PFSK-1 (cell line): ENCODE measurements around the gene MAGI1.

Source experiments
- FOXP2 ChIP-seq: optimal IDR thresholded peaks from 2 replicates; pipeline ENCODE3; 2011; ENCODE audit warnings: borderline replicate concordance, control low read depth, inconsistent platforms; ENCODE audit not compliant: insufficient read depth; ENCODE audit errors: extremely low read length, extremely low read depth
- POLR2AphosphoS5 ChIP-seq: IDR thresholded peaks from 2 replicates; pipeline ENCODE4 v1.6.1; 2012; ENCODE audit warnings: low read depth, mild to moderate bottlenecking, control low read depth, low read length, moderate library complexity
- SIN3A ChIP-seq: IDR thresholded peaks from 2 replicates; pipeline ENCODE4 v1.6.1; 2012; ENCODE audit warnings: mild to moderate bottlenecking, low read length, moderate library complexity, borderline replicate concordance; ENCODE audit not compliant: insufficient read depth
- TAF1 ChIP-seq: IDR thresholded peaks from 2 replicates; pipeline ENCODE4 v1.6.1; 2012; ENCODE audit warnings: low read length, control low read depth, borderline replicate concordance; ENCODE audit not compliant: insufficient read depth
- TF ChIP-seq, protein P1 (sequence below), 2 experiments: IDR thresholded peaks; 2 replicates each; pipeline versions ENCODE4 v1.6.1 to v1.8.0; 2011 to 2012; ENCODE audit warnings: low read depth in 2 of 2, low read length in 2 of 2, control low read depth in 1 of 2, inconsistent platforms in 1 of 2, mild to moderate bottlenecking in 1 of 2, moderate library complexity in 1 of 2; ENCODE audit not compliant: insufficient read depth in 1 of 2

Gene MAGI1

DNA sequence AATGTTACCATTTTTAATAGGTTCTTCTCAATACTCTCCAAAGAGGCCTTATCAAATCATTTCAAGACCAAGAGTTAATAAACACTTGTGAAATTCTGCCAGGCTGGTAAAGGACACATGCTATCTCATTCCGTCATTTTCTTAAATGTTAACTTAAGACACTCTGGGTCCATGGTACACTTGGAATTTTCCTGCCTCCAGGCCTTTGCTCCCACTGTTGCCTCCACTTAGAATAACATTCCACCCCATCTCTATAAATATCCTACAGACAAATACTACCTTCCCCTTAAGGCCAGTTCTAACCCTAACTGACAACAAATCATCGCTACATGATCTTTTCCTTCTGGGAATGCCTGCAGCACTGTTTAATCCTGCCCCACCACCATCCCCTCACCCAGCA lies 24.1 kb downstream of the MAGI1 start:
- TF ChIP-seq FOXP2 (no peak), SIN3A (no peak), POLR2AphosphoS5 (no peak), TAF1 (no peak)
- TF ChIP-seq, protein P1, sequence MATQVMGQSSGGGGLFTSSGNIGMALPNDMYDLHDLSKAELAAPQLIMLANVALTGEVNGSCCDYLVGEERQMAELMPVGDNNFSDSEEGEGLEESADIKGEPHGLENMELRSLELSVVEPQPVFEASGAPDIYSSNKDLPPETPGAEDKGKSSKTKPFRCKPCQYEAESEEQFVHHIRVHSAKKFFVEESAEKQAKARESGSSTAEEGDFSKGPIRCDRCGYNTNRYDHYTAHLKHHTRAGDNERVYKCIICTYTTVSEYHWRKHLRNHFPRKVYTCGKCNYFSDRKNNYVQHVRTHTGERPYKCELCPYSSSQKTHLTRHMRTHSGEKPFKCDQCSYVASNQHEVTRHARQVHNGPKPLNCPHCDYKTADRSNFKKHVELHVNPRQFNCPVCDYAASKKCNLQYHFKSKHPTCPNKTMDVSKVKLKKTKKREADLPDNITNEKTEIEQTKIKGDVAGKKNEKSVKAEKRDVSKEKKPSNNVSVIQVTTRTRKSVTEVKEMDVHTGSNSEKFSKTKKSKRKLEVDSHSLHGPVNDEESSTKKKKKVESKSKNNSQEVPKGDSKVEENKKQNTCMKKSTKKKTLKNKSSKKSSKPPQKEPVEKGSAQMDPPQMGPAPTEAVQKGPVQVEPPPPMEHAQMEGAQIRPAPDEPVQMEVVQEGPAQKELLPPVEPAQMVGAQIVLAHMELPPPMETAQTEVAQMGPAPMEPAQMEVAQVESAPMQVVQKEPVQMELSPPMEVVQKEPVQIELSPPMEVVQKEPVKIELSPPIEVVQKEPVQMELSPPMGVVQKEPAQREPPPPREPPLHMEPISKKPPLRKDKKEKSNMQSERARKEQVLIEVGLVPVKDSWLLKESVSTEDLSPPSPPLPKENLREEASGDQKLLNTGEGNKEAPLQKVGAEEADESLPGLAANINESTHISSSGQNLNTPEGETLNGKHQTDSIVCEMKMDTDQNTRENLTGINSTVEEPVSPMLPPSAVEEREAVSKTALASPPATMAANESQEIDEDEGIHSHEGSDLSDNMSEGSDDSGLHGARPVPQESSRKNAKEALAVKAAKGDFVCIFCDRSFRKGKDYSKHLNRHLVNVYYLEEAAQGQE (IDR thresholded peaks at IDR 0.05; ENCODE audit: insufficient read depth in 1 of 2, low read depth in 2 of 2, low read length in 2 of 2) = no peak

DNA sequence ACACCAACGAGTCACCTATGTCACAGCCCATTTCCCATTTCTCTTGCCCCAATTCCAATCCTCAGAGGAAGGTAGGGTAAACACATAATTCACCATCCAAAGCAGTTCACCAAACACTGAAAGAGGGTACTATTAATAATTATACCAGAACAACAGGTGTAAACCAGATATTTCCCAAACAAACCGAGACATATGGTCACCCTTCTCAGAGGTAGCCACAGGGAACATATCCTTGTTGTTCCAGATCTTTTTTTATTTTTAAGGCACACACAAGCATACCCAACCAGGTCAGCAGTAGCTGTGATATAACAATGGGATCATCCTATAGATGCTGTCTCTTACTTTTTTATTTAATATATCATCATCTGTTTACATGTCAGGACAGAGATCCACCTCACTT lies 24.7 kb downstream of the MAGI1 start:
- TF ChIP-seq TAF1 (no peak), POLR2AphosphoS5 (no peak), FOXP2 (no peak), SIN3A (no peak)
- TF ChIP-seq, protein P1 (IDR thresholded peaks at IDR 0.05; ENCODE audit: insufficient read depth in 1 of 2, low read depth in 2 of 2, low read length in 2 of 2) = no peak

DNA sequence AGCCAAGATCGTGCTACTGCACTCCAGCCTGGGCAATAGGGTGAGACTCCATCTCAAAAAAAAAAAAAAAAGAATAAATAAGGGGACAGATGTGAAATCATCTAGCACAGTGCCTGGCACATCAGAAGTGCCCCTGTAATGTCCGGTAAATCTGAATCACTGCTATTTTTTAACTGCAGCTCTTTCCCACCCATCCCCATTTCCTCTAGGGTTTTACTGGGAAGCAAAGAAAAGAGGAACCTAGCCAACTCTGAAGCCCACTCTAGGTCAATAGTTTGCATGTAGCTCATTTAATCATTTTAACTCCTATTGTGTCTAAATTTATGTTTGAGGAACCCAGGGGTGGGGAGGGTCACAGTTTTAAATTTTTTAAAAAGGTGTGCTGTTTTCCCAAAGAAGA lies 26.0 kb downstream of the MAGI1 start:
- TF ChIP-seq, protein P1 (IDR thresholded peaks at IDR 0.05; ENCODE audit: insufficient read depth in 1 of 2, low read depth in 2 of 2, low read length in 2 of 2) = no peak
- no peak for TF ChIP-seq TAF1
- TF ChIP-seq SIN3A = no peak
- TF ChIP-seq FOXP2 = no peak
- no peak for TF ChIP-seq POLR2AphosphoS5

DNA sequence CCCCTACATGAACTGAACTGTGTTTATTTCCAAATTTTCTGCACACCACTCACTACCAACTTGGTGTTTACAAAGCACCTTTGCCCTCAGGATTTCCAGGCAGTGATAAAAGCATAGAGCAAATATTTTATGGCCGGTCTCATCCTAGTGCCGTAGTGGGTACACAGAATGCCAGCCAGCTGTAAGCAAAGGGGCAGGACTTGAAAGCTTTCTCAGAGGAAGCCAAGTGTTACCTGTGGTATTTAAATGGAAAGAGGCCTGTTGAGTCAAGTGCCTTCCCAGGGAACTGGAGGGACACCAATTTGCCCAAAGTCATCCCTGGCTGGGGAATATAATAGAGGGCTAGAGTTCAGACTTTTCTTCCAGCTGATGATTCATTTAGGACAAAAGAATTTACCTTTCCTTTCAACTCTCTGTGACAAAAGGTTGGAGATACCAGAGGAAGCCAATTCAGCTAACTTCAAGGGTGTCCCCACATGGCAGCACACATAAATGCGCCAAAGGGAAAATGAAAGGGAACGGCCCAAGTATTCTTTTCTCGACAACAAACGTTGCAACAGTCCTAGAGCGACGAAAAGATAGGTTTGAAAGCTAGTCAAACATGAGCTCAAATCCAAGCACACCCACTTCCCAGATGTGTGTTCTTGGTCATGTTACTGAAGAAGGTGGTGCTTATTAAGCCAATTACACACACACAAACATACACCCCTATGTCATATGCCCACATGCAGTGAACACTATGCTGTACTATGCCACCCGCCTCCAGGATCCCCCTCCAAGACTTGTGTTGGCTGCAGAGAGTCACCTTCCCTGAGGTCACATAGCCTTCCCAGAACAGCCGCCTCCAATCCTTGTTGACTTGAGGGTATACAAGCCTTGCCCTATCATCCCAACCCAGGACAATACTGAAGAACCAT lies 27.7 kb downstream of the MAGI1 start:
- TF ChIP-seq, protein P1 (IDR thresholded peaks at IDR 0.05; ENCODE audit: insufficient read depth in 1 of 2, low read depth in 2 of 2, low read length in 2 of 2) = no peak
- no peak for TF ChIP-seq POLR2AphosphoS5
- TF ChIP-seq FOXP2 = no peak
- no peak for TF ChIP-seq SIN3A
- no peak for TF ChIP-seq TAF1
